GM21528 (cell line): ENCODE data around the gene IQGAP3.

Source experiments
- ATAC-seq: cut with Tn5 transposase; IDR thresholded peaks from one replicate; pipeline ENCODE4 v1.9.1; 2021; ENCODE audit warnings: mild to moderate bottlenecking, moderate library complexity; ENCODE audit not compliant: unreplicated experiment, low FRiP score

The IQGAP3 gene

DNA sequence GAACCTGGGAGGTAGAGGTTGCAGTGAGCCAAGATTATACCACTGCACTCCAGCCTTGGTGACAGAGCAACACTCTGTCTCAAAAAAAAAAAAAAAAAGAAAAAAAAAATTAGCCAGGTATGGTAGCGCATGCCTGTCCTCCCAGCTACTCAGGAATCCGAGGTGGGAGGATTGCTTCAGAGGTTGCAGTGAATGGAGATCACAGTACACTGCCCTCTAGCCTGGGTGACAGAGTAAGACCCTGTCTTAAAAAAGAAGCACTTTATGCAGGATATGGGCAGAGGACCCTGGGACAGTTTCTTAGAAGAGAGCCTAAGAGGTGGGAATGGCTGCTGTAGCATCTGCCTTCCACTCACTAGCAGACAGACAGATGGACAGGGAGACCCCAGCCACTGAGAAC lies 23.0 kb downstream of the IQGAP3 start:
- no peak for ATAC-seq

- ATAC-seq: no peak
Observed at GRCh38 chr1:156547982-156548381, 24.4 kb downstream of the IQGAP3 start.

DNA sequence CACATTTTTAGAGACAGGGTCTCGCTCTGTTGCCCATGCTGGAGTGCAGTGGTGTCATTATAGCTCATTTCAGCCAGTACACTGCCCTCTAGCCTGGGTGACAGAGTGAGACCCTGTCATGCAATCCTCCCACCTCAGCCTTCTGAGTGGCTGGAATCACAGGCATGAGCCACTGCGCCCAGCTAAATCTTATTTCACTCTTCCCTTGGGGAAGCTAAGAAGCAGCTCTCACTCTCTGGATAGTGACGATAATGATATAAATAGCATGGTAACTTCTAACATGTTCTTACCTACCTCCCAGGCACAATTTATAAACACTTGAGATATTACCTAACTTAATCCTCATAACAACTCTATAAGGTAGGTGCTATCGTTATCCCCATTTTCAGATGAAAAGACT lies 24.9 kb downstream of the IQGAP3 start:
- no peak for ATAC-seq

DNA sequence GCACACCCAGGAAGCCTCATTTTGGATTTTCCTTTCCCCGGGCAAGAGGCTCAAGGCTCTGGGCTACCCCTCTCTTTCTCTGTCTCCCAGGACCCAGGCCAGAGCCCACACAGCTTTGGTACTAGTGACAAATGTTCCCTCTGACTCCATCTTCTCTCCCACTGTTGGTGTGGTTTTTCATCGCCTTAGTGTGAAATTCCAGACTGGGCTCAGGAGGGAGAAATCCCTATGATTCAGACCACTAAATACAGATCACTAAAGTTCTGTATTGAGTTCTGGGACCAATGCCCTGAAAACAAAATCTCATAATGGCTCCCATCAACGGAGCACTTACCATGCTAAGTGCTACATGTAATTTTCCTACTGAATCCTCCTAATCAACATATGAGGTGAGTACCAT lies 26.1 kb downstream of the IQGAP3 start:
- no peak for ATAC-seq

DNA sequence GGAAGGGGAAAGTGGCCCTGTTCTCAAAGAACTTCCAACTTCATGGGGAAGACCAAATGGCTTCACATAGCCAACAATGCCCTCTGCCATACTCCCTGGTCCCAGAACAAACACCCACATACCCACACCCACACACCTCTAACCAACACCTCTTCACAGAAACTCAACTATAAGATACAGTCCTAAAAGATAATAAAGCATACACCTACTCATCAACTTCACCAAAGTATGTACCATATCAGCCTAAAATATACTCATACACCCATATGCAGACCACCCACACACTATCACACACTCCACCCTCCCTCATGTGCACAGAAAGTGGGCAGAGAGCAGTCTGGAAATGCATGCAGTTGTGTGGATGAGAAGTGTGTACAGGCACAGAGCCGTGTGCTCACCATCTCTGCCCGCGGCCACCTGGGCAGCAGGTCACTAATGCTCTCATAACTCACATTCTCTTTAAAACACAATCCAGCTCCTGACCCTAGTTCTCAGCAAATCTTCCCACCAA lies 27.7 kb downstream of the IQGAP3 start:
- no peak for ATAC-seq

GRCh38 chr1:156543066-156543465 lies 29.3 kb downstream of the IQGAP3 start:
- ATAC-seq: no peak

GRCh38 chr1:156540955-156541354 lies 31.4 kb downstream of the IQGAP3 start:
- no peak for ATAC-seq

GRCh38 chr1:156539818-156540355 lies 32.5 kb downstream of the IQGAP3 start:
- no peak for ATAC-seq

- no peak for ATAC-seq
Observed at GRCh38 chr1:156538711-156539440, 33.5 kb downstream of the IQGAP3 start.

GRCh38 chr1:156537027-156537426 lies 35.3 kb downstream of the IQGAP3 start:
- ATAC-seq: no peak

DNA sequence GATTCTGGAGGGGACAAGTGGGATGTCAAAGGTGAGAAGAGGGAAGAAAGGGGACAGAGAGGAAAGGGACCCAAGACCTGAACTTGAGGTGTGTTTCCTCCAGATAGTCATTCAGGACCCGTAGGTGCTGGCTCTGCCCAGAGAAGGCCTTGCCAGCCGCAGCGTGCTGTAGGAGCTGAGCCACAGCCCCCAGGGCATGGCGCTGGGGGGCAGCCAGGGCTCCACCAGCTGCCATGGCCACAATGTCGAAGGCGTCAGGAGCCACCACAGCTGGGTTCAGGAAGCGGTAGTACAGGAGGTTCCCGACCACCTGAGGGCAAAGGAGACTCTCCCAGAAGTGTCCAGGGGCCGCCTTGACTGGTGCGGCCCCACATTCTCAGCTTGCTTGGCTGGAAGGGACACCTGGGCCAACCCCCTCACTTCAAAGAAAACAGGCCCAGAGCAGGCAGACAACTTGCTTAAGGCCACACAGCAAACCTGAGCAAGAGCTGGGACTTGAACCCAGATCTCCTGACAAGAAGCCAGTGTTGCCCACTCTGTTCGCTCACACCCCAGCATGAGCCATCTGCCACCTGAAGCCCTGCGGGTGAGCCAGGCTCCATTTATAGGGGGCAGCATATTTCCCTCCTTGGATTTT lies 37.8 kb downstream of the IQGAP3 start:
- ATAC-seq: no peak

DNA sequence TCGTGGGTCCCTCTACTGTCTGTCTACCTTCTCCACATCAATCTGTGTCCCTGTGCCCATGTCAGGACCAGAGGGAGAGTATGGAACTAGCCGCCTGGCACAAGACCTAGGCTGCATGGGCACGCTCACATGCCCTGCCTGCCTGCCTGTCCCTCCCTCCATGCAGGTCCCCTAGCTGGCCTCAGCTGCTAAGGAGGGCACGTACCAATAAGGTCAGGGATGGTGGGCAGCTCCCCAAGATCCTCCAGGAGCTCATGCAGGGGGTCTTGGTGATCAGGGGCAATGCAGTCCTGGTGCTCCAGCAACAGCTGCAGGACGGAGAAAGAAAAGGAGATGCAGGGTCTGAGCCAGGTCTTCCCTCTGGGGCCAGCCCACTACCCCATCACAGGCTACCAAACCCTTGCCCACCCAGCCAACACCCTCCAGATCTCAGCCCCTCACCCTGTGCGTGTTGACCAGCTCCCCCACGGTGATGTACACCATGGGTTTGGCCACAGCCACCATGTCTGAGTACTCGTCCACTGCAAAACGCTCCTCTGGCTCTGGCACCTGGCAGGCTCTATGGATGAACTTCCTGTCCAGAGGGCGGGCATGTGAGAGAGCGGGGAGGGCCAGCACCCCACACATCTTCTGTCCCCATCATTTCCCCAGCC lies 38.7 kb downstream of the IQGAP3 start:
- ATAC-seq: no peak

GRCh38 chr1:156532374-156532773 lies 40.0 kb downstream of the IQGAP3 start:
- ATAC-seq: no peak

DNA sequence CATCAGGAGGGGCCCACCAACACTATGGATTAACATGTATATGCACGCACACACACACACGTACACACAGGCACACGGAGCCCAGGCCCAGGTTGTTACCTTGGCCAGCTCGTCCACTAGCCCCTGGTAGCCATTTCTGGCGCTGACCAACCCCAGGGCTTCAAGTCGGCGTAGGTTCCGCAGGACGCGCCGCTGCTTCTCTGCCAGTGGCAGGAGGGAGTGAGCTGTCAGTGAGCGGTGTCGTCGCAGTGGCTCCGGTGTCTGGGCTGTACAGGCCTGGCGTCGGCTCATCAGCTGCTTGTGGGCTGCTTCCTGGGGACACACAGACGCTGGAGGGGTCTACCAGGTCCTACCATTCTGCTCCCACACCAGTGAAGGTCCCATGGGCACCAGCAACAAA lies 42.4 kb downstream of the IQGAP3 start:
- ATAC-seq: no peak

- no peak for ATAC-seq
Observed at GRCh38 chr1:156528875-156529425, 43.4 kb downstream of the IQGAP3 start.

GRCh38 chr1:156528231-156528630 lies 44.1 kb downstream of the IQGAP3 start:
- no peak for ATAC-seq

- no peak for ATAC-seq
Observed at GRCh38 chr1:156527584-156527983, 44.8 kb downstream of the IQGAP3 start.

GRCh38 chr1:156525856-156526489 lies 46.4 kb downstream of the IQGAP3 start:
- ATAC-seq: no peak

- ATAC-seq: no peak
Observed at GRCh38 chr1:156525071-156525501, 47.3 kb downstream of the IQGAP3 start.

DNA sequence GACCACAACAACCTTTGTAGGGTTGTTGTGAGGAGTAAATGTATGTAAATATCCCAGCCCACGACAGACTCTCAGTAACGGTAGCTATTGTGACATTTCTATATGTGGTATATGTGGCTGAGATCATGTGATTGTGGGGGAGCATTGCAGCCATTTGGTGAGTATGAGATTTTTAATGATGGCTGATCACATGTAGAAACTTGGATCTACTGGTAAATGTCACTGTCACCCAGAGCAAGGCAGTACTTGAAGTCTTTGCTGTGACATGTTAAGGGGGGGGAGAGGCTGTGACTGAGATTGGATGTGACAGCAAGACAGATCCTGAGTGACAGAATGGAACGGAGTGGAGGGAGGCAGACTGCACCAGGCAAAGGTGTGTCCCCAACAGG lies 47.9 kb downstream of the IQGAP3 start:
- ATAC-seq: no peak
